GM10266 (cell line): Measurements from ENCODE around the gene NT5DC1.

Experiments used
- DNase-seq: peaks from one replicate; pipeline ENCODE4 v3.0.0; 2012; ENCODE audit errors: extremely low spot score
- CTCF ChIP-seq: IDR thresholded peaks from 2 replicates; pipeline ENCODE4 v1.5.1; 2012; ENCODE audit warnings: mild to moderate bottlenecking, low read depth; ENCODE audit not compliant: control insufficient read depth, insufficient read depth; ENCODE audit errors: missing control alignments

The NT5DC1 gene

DNA sequence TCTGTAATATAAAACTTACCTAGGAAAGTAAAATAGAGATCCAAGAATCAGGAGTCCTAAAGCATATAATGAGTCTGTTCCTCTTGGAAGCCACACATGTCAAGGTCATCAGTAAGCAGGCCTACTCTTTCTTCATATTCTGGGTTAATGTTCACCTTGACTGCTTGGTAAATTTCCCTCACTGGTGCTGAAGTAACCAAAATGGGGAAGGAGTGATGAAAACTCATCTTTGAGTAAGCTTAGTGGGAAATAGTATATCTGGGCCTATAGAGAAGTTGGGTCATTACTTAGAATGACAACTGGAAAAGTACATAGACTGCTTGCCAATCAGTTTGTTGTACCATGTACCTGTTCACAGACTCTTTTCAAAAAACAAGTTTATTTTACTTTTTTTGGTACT lies 146.6 kb downstream of the NT5DC1 start:
- no peak for DNase-seq
- no peak for TF ChIP-seq CTCF

DNA sequence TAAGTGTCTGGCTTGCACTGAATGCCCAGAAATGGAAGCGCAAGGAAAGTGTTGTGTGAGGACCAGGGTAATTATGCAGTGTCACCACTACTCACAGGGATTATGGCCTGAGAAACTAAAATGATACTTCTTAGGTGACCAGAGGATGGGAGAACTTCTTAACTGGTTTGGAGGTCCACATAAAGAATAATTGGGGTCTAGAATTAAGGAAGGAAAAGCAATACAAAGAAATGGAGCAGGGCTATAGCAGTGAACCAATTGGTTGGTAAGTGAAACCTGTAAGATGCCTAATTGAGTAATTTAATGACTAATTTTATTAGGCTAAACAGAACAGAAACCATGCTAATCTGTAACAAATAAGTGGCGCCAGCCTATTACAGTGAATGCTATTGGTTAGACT lies 147.9 kb downstream of the NT5DC1 start:
- no peak for TF ChIP-seq CTCF
- DNase-seq, result no peak

DNA sequence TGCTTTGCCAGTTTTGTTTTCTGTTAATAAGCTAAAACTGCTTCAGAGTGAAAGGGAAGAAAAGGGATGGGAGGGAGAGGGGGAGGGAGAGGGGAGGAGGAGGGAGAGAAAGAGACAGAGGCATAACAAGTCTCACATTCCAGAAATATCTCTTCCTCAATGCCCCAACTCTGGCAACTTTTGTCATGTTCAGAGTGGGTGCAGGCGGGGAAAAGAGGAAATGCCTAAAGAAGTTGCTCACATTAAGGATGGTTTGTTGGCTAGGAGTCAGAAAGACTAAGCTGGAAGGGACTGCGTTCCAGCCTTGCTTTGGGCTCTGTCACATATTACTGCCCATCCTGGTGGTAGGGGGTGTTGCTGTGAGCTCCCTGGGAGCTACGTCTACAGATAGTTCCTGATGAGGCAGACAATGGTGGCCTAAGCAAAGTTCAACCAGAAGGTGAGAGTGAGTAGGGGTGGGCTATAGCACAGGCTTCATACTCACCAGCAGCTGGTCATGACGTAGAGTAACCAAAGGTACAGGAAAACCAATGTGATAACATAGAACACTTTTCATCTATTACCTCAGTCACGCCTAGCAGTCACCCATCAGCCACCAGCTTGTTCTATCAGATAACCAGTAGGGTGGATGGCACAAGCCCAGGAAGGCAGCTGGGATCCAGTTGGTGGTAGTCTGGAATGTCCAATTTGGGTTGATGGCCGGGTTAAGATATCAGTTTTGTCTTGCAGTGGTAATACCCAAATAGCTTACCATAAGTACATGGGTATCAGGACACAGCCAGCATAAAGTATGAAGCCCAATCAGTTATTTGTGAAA lies 151.1 kb downstream of the NT5DC1 start:
- no peak for DNase-seq
- TF ChIP-seq CTCF, result no peak

GRCh38 chr6:116253188-116253504 lies 152.5 kb downstream of the NT5DC1 start:
- no peak for DNase-seq
- TF ChIP-seq CTCF, result no peak

GRCh38 chr6:116253505-116254296 lies 153.0 kb downstream of the NT5DC1 start, which contains the start of gene TSPYL4:
TSS of gene TSPYL4 (minus strand) at chr6:116254075. CDS start at chr6:116254008, 67 bp downstream.
- DNase-seq, result peak; percentile 85
- TF ChIP-seq CTCF, result no peak

GRCh38 chr6:116254297-116255056 lies 153.8 kb downstream of the NT5DC1 start:
- no peak for TF ChIP-seq CTCF
- DNase-seq, result no peak
